ENCODE results near the gene OCA2.
"Not testable (repeated sequence)": the region's sequence is repeated elsewhere in the genome, so short reads cannot be mapped to it uniquely, and the experiment has no call there.

Gene OCA2

DNA sequence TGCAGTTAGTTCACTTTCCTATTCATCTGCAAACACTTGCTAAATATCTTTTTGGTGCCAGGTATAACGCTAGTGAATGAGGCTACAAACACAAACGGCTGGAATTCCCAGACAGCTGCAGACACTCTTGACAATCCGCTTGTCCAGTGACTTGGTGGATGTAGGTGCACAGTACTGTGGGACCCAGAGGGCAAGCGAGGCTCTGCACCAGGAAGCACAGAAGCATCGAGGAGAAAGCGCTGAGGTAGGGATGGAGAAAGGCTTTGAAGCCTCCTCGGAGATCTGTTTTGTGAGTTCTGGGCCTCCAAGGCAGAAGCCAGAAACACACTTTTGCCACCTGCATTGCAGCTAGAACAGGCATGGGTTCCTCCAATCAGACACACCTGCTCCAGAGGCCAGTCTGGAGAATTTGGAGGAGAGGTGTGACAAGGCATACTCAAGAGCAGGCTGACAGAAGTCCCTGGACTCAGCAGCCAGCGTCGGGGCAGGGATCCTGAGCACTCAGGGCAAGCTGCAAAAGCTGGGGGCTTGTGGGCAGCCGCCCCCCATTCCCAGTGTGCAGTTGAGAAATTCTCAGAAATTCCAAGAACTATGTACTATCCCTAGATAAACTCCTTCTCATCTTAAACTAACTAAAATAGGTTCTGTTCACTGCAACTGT is 232.5 kb downstream of the OCA2 start:
- DNase-seq, result no peak

DNA sequence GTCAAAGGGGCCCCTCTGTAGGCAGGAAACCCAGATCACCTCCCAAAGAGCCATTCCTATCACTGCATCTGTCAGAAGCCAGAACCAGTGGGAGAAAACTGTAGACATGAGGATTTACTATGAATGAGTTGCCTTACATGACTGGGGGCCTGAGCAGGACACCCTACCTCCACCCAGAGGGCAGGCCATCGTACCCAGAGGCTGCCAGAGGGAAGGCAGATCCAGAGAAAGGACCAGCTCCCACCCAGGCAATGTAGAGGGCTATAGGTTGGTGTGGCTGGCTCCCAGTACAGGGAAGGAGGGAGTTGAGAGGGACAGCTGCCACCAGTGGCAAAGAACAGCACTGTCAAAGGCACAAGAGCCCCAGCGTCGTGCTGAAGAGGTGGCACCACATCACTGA is 233.2 kb downstream of the OCA2 start:
- DNase-seq, result no peak

DNA sequence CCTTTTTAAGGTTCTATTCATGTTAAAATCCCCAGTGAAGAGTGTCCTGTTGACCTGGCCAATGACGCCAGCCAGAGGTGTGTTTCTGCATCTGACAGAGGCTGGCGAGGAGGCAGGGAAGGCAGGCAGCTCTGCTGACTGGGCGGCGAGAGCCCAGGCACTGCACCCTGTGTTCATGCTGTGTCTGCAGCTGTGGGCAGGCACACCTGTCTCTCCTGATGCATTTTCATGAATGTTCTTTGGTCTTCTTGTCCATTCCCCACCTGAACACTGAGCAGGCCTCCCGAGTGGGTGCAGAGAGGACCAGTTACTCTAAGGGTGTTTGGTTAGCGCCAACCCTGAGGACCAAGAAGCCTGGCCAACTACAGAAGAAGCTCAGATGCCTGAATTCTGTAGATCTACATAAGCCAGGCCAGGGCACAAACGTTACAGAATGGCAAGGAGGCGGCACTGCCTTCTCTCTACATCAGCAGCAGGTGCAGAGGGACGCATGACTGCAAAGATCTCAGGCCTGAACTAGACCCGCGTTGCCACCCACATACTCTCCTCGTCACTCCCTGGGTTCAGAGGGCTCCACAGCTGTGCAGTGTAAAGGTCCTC is 233.7 kb downstream of the OCA2 start:
- no peak for DNase-seq

DNA sequence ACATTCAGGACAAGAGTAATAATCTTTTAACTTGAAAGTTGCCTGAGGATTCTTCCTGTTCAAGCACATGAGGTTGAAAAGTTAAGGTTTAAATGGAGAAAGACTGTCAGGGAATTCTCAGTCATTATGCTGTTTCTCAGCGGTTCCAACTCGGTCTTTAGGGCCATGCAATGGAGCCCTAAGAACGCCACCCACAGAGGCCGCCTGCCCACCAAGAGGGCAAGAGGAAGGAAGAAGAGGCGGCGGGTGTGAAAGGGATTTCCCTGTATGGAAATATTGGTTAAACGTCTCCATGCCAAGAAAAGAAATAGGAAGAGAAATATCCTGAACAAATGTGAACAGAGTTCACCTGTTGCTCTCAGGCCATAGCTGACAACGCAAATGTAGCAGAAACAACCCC is 234.4 kb downstream of the OCA2 start:
- DNase-seq, result no peak

DNA sequence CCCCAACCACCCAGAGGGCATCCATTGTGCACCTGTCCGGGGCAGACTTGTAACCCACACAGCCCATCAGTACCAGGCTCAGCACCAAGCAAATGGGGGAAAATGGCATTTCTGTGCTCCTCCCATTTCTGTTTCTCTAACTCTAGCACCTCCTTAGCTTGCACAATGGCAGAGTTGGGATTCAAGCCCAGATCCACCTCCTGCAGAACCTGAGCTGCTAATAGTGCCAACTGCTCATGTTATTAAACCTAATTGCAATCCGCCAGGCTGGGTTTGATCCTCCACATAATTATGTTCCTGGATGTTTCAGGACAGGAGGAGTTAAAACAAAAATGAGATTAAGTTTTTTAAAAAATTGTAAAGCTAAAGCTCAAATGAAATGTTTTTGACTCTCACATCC is 235.0 kb downstream of the OCA2 start:
- no peak for DNase-seq

DNA sequence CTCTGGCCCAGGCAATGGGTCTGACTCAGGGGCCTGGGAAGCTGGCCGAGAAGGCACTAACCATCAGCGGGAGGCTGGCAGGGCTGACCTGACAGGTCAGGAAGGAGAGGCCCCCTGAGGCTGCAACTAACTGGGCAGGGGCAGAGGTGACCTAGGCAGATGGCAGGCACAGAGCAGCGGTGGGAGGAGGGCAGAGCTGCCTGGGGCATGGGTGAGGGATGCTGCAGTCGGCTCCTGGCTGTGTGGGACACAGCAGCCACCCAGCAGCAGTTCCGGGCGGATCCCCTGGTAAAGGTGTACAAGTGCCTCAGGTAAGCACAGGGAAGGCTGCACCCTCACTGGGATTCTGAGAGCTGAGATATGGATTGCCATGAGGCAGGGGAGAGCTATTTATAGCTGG is 236.1 kb downstream of the OCA2 start:
- DNase-seq, result no peak

DNA sequence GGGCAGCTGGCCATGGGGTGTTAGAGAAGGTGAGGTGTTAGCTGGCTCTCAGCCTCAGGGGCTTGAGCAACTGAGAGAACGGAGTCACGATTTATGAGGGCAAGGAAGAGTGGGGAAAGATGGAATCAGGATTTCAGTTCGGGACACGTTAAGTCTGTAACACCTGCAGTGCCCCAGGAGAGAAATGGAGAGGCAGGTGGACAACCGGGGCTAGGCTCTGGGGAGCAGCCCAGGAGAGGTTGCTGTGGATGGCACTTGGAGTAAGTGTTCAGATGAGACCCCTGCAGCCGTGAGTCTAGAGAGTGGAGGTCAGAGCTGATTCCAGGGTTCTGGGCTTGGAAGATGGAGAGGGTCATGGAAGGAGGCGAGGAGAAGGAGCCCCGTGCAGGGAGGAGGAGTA is 237.9 kb downstream of the OCA2 start:
- no peak for DNase-seq

DNA sequence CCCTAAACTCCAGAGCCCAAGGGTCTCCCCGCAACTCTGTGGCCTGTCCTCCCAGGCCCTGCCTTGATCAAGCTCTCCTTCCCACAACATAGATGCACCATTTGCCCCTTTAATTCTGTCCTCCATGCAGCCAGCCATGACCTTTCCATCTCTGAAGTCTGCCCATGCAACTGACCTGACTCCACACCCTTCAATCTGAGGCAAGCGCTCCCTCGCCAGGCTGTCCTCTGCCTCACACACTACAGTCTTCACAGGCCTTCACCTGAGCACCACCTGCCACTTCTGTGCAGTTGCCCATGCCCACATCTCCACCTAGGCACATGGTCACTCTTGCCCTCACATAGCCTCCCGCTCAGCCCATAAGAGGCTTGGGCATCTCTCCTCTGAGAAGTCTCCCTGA is 244.0 kb downstream of the OCA2 start:
- no peak for DNase-seq

DNA sequence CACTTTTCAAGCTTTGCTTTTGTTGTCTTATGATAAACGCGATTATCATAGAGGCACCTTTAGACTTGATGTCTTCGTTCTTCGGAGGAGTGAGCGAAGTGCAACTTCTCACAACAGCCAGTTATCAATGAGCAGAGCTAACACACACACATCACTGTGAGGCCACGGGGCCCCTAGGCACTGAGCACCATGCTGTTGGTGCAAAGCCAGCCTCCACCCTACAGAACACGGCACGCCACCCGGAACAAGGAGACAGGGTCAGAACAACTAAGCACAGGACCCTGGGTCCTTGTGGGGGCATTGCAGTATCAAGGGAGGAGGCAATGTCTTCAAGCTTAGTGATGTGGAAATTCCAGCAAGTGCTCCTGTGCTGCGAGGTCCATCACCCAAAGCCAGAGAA is 244.5 kb downstream of the OCA2 start:
- no peak for DNase-seq

DNA sequence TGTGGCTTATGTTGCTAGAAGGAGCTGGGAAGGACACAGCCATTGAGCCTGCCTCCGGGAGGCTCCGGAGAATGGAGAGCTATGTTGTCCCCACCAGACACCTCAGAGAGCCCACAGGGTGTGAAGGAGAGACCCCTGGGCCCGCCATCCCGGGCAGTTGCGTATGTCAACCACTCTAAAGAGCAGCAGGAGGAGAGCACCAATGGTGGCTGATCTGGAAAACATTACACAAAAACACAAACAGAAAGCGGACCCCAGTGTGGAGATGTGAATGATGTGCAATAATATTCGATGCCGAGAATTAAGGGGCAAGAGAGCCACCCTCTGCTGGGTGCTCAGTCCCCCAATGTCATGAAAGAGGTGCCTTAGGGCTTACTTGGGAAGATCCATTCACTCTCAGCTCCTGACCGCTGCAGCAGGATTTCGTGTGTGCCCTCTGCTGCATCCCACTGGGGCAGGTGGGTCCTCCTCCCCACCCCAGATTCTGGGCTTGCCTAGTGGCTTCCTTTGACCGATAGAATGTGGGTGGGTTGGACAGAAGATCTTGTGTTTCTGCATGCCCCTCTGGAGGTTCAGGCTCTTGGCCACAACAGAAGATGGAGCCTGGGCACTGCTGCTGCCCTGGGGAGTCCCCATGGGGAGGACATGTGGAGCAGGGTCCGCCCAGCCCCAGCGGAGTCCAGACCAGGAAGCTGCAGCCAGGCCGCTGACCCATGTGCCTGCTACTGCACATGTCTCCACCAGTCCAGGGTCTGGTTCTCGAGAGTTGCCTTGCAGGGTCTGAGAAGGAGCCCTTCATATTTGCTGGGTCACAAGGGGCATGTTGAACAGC is 245.3 kb downstream of the OCA2 start:
- no peak for DNase-seq

DNA sequence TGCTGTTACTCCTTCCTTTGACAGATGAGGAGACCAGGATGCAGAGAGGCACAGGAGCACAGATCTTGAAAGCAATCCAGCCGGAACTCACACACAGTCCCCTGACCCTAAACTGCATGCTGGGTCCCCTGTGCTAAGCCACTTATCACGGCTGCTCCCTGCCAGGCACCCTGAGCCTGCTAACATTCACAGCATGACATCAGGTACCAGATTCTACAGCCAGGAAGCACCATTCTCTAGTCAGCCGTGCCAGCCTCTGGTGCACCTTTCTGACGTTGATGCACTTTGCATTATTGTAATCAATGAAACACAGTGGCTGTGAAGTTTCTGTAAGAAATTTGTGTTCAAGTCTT is 247.3 kb downstream of the OCA2 start:
- DNase-seq, result no peak

DNA sequence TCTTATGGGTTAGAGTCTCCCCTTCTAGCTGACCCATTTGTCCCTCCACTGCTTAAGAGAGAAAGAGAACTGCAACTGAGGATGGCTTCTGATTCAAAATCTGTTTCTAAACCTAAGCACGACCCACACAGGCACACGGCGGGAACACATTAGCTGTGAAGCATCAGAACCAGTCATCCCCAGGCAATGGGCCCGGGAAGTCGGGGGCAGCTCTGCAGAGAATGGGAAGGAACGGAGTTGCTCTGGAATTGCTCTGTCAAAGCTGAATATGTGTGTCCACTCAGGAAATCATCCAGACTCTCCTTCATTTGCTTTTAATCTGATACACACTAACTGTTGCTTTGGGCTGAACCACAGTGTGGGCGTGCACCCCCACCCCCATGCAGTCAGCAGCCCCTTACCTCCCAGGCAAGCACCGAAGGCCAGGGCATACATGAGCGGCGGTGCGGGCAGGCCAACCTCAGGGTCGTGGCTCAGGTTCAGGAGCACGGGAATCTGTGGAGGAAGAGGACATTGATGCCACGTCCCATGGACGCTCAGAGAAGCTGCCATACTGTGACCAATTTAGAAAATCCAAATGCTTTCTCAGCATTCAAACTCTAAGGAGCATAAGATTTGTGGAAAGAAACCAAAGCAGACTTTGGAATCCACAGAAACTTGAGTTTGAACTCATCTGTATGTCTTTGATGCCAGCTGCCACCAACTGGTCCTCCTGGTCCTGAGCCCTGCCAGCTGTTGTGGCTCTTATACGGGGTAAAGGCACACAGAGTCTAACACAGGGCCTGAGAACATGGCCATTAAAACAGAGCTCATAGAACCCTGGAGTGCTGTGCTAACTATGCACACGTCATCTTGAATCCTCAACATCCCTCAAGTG is 247.9 kb downstream of the OCA2 start:
- no peak for DNase-seq

DNA sequence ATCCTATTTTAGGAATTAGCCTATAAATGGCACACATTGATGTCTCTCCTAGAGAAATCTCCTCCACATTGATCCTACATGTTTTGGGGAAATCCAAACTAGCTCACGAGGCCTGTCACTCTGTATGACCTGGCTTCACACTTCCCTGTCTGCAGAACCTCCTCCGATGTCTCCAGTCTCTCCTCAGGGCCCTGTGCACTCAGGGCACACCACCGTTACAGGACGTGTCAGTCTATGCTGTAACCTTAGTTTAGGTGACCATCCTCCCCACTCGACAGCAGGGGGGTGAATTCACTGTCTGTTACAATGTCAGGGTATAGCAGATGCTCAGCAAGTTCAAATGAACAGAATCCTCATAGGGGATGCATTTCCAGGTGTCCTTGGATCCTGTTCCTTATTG is 249.1 kb downstream of the OCA2 start:
- no peak for DNase-seq

DNA sequence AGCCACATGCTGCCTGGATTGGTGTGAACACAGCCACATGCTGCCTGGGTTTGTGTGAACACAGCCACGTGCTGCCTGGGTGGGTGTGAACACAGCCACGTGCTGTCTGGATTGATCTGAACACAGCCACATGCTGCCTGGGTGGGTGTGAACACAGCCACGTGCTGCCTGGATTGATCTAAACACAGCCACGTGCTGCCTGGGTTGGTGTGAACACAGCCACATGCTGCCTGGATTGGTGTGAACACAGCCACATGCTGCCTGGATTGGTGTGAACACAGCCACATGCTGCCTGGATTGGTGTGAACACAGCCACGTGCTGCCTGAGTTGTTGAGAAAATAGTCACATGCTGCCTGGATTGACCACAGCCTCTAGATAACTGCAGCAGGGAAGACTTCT is 250.2 kb downstream of the OCA2 start:
- DNase-seq, result not testable (repeated sequence)

DNA sequence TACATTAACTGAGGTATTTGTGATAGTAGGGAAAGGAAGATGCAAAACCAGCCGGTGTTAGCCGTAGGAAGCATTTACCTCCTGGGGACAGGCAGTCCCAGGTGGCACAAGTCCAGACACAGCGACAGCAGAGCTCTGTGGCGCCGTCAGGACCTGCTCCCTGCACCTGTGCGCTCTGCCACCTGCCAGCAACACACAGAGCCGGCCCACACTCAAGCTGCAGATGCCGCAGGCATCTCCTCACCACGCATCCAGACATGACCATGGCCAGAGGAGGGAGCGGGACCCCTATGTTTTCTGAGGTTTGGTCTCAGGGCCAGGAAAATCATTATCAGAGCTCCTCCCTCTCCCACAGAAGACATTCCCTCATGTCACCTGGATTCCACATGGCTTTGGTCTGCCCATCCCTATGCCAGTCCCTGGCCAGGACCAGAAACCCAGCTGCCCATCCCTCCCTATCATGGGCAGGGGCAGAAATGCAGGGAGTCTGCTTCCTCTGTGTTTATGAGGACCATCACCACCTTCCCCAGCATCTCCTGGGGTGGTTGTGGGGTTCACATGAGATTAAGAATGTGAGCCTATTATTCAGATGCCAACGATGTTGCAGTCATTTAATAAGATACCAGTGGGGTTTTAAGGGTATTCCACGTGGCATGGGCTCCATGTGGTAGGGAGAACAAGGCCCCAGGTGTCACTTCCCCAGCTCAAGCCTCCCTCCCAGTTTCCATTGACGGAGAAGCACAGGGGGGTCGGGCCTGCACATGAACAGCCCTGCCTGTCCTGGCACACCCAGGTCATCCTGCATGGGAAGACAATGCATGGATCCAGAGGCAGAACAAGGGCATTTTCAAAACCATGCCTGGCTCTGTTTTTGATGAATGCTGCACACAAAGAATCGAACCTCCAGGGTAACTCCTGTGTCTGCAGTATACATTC is 251.1 kb downstream of the OCA2 start:
- DNase-seq, result no peak

DNA sequence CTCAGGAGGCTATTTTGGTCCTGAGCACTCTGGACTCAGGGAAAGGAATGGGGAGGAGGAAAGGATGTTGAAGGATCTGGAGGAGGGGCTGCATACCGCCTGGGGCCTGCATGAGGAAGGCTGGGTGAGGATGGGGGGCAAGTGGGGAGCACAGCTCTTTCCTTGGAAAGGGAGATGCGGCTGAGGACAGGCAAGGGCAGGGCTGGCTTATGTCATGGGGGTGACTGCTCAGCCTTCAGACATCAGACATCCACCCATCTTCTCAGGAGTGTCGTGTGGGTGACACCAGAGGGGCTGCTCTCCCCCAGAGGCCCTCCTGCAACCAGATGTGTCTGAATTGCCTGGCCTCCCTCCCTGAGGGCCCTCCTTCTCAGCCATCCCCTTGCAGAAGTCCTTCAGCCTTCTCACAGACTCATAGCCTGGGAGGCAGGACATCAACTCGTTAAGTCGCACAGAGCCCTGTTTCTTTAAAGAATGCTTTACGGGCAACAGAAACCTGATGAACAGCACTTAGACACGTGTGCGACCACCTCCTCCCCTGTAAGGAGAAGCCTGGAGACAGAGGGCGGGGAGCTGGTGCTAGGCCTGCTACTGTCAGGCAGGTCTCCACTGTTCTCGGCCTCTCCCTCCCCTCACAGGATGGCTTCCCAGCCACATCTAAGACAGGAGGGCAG is 252.3 kb downstream of the OCA2 start:
- DNase-seq, result no peak

DNA sequence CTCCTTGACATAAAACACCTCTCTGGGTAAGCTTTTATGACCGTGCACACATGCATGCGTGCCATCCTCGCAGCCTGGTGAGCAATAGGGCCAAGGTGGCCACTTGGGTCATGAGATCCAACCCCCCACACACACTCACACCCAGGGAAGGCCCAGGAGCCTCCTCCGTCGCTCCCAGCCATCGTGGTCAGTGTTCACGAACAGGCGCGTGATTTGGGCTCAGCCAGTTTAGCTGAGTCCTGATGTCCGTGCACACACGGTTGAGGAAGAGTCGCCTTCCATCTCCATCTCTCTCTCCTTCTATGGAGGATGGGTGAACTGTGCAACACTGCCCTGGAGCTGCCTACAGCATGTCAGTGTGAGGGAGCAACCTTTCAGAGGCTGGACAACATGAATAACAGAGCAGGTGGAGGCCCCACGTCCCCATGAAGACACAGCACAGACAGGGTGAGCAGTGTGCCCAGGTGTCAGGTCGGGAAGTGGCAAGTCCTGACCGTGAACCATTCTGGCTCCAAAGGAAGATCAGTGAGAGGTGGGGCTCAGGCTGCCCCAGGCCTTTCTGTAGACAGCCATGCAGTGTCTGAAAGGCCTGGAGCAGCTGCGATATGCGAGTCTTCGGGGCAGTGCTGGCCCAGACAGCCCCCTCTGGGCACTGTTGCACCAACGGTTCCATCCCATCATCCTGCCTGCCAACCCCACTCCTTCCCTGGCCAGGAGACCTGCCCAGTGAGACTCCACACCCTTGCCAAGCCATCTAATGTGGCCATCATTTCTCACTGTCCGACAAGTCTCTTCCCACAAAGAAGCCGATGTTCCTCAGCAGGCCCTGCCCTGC is 253.4 kb downstream of the OCA2 start:
- DNase-seq, result no peak

DNA sequence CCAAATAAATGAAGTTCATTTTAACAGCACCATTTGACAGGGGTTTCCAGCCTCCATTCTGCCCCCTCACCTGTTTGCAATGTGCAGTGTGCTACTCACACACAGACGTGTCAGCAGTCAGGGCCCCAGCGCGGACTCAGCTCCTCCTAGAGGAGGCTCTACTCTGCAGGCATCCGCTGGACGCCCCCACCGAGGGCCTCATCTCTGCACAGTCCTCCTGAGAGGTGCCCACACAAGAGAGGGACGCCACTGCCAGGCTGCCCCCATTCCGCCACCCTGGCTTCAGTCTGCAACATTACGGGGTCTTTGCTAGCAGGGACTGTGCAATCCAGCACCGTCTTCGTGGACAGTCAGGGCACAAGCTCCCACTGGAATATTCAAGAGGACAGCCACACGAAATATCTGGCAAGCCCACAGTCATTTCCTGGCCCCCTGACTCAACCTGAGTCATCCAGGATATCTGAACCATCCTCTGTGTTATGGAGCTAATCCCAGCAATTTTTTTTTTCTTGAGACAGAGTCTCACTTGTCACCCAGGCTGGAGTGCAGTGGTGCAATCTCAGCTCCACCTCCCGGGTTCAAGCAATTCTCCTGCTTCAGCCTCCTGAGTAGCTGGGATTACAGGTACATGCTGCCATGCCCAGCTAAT is 255.0 kb downstream of the OCA2 start:
- no peak for DNase-seq

DNA sequence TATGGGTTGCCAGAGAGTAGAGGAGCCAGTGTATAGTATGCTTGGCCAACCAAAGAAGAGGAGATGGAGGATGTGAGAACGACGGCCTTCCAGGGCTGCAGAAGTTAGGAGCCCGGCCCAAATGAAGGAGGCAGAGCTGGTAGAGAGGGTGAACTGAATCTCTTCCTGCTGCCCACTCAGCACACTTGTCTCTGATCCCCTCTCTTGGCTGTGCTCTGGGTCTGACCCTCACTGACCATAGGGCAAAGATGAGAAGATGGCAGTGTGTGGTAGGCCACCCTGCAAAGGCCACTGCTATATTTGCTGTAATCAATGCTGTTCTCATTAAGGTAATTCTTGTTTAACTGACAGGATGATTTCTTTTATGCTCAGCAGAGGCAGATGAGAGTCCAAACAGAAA is 256.0 kb downstream of the OCA2 start:
- no peak for DNase-seq

DNA sequence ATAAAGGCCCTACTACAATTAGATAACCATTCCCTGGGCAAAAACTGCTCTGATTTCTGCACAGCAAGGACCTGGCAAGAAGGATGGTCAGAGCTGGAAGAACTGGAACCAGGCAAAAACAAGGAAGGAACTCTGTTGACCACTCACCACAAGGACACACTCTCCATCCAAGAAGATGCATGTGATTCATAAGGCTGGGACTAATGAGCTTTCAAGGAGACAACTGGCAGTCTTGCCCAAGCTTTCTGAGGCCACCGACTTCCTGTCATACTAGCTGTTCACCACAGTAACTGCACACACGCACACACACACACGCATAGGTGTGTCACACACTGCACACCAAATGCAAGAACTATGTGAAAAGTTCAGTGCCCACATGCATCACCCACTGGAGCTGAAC is 256.6 kb downstream of the OCA2 start:
- no peak for DNase-seq
